Measurements from ENCODE around the gene SLX4IP.
"Not testable (repeated sequence)": the region's sequence is repeated elsewhere in the genome, so short reads cannot be mapped to it uniquely, and the experiment has no call there.

SLX4IP gene

GRCh38 chr20:10434832-10435812, at the start of gene SLX4IP:
SLX4IP (plus strand) TSS chr20:10435305; CDS start chr20:10458205, 22,900 bp downstream.
- DNase-seq = peak; percentile 96

DNA sequence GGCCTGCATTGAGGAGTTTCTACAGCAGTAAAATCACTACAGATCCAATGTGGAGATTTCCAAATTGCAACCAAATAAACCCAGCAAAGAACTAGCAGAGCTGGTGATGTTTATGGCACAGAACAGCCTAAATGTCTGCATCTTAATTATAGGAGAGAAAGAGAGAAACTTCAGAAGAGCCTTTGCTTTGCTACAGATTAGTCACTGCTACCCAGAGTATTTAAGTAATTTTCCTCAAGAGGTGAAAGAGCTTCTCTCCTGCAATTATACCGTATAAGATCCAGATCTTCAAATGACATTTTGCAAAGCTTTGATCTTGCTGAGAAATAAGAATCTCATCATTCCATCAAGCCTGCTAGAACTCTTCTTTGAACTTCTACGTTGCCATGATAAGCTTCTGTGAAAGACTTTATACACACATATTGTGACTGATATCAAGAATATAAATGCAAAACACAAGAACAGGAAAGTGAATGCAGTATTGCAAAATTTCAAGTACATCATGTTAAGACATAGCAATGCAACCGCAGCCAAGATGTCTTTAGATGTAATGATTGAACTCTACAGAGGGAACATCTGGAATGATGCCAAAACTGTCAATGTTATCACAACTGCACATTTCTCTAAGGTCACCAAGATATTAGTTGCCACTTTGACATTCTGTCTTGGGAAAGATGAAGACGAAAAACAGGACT, 49.1 kb upstream of the SLX4IP start:
- no peak for DNase-seq

DNA sequence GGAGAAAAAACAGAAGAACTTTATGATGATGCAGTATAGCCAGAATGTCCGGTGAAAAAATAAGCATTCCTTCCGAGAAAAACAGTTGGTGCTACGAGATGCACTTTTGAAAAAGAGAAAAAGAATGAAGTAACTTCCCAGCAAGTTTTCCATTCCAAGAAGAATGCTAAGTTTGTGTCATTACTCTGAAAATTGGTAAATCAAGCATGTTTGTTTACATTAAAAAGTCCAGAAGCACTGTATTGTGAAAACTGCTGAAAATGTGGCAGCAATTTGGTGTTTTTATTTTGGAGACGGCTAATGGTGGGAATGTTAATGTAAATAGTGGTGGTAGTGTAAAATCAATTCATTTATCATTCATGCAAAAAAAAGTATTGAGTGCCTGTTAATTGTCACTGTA, 47.4 kb upstream of the SLX4IP start:
- no peak for DNase-seq

DNA sequence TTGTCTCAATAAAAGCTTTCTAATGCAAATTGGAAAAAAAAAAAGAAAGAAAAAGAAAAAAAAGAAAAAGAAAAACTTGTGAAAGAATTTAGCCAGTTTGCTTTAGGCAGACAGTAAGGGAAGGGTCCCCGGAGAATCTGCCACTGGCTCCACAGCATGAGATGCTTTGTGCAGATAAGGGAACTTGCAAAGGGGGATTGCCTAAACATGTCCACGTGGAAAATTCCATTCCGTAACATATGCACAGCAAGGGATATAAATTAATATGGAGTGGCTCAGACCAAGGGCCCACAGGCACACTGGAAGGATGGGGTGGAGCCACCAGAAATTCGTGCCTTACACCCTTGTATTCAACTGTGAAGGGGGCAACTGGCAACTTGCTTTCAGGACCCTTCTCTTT, 46.5 kb upstream of the SLX4IP start:
- no peak for DNase-seq

DNA sequence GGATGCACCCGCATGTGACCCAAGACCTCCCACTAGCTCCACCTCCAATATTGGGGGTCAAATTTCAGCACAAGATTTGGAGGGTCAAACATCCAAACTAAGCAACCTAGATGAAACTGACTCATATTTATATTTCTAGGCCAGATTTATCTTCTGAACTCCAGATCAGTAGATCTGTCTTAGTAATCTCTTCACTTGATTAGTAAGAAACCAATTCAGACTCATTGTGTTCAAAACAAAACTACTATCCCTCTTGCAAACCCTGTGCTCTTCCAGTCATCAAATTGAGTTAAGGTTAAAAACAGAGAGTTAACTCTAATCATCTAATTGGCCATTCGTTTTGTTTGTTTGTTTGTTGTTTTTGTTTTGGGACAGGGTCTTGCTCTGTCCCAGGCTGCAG, 44.4 kb upstream of the SLX4IP start:
- no peak for DNase-seq

- not testable (repeated sequence) for DNase-seq
Observed at GRCh38 chr20:10394752-10395151, 40.4 kb upstream of the SLX4IP start.

DNA sequence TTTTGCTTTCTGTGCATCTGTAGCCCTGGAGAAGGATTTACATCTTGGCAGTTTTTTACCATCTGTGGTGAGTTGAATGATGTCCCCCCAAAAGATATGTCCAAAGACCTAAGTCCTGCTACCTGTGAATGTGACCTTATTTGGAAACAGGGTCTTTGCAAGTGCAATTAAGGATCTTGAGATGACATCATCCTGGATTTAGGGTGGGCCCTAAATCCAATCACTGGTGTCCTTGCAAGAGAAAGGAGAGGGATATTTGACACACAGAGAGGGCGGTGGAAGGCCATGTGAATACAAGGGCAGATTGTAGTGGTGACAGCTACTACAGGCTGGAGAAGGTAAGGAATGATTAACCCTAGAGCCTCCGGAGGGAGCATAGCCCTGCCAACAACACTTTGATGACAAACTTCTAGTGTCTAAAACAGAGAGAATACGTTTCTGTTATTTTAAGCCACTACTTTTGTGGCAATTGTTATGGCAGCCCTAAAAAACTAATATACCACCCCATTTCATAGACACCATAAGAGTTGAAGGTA, 36.2 kb upstream of the SLX4IP start:
- DNase-seq = no peak

DNA sequence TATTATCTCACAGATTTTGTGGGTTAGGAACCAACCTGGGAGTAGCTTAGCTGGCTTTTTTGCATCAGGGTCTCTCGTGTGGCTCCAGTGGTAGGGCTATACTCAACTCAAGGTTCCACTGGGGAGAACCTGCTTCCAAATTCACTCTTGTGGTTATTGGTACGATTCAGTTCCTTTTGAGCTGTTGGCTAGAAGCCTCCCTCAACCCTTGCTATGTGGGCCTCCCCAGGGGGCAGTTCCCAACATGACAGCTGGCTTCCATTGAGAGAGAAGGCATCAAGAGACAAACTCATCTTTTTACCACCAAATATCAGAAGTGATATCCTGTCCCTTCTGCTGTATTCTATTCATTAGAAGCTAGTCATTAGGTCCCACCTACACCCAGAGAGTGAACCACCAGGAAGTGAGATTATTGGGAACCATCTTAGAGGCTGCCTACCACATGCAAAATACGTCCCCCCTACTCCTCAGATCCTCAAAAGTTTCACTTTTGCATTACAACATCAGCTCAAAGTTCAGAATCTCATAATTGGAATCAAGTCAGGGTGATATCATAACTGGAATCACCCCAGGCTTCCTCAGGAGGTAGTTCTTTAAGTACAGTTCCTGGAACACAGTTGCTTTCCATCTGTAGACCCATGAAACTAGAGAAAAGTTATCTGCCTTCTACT, 32.0 kb upstream of the SLX4IP start:
- no peak for DNase-seq

DNA sequence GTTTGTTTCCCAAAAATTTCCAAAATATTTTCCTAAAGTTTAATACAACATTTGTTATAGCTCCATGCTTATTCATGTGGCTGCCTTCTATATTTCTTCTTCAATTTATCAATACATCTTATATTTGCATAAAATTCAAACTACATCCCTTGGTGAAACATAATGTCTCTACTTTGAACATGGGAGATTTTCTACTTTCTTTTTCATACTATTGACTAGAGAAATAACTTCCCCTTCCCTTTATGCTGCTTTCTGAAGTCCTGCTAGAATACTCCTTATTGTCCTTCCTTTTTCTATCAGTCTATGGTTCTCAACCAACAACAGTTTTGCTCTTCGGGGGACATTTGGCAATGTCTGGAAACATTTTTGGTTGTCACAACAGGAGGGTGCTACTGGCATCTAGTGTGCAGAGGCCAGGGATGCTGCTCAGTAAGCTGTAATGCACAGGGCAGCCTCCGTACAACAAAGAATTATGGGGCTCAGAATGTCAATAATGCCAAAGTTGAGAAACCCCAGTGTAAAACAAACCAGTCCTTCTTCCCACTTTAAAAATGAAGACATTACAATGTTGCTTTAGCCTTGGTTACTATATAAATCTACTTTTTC, 31.0 kb upstream of the SLX4IP start:
- no peak for DNase-seq

DNA sequence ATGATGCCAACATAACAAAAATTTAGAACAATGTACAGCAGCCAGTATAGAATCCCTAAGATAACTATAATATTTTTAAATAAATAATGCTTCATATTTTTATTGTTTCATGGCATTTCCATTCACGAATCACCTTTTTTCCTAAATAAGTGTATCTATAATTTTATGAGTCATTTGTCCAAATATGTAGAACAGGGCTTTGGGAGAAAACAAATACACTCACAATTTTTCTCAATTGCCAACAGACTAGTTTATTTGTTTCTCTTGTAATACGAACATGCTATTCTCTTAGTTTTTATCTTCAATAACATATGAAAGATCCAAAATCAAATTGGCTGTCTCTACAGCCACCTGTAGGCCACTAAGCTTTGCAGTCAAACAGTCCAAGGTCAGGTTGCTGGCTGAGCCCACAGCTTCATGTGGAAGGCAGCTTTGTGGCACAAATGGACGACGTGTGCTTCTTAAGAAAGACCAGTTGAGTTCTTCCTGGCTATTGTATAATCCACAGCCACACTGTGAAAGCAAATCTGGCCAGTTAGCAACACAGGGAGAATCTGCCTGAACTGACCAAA, 30.1 kb upstream of the SLX4IP start:
- DNase-seq = no peak

- DNase-seq = no peak
Observed at GRCh38 chr20:10408108-10408813, 26.8 kb upstream of the SLX4IP start.

DNA sequence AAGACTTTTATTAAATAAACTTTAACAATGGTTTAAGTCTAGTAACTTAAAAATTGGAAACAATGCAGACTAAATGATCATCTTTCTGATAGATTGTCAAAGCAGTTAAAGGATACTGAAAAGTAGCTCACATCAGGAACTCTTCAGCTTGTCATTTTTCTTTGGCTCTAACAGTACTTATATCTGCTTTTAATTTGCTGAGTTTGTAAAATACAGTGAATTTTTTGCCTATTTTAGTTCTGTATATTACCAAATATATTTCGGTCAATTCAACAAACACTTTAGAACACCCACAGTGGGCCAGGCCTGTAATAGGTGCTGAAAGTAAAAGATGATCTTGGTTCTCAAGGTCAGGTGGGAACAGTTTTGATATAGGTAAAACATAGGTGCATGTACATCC, 23.4 kb upstream of the SLX4IP start:
- DNase-seq = no peak

GRCh38 chr20:10412591-10413408, 22.3 kb upstream of the SLX4IP start:
- DNase-seq = no peak

DNA sequence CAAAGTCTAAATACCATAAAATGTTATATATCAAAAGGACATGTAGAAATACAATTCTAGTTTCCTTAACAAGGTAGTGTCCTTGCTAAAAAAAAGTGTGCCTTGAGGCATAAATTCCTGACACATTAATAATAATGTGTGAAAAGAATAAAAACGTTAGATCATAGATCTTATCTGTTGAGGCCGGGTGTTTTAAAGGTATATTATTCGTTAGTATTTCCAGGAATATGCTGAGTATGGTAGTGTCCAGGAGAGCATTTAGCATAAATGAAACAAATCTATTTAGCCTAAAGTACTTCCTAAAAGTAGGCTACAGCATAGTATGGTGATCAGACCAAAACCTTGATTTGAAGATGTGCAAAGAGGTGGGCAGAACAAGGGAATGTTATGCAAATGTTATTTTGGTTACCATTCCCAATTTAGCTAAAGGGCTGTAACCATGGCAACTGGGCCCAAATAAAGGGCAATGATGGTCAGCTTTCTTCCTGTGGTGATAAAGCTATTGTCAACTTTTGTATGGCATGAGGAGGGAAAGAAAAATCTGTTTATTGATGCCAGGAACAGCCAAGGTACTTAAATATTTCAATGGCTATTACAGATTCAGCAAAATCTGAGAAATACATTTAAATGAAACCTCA, 20.0 kb upstream of the SLX4IP start:
- DNase-seq = no peak

GRCh38 chr20:10417218-10417617, 17.9 kb upstream of the SLX4IP start:
- DNase-seq = not testable (repeated sequence)

DNA sequence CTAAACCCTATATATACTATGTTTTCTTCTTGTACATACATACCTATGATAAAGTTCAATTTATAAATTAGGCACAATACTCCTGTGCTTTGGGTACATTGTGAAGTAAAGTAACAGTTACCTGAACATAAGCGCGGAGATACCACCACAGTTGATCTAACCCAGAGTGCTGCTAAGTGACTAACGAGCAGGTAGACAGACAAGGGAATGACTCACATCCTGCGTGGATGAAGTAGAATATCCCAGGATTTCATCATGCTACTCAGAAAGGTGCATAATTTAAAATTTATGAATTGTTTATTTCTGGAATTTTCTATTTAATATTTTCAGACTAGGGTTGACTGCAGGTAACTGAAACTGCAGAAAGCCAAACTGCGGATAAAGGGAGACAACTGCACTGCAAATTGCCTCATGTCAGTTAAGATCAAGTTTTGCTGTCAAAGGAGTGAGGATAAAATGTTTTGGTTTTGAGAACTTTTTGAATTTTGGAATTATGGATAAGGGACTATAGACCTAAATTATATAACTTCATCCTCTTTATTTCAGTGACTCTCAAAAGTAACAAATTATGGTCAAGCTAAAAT, 15.5 kb upstream of the SLX4IP start:
- DNase-seq = no peak

- no peak for DNase-seq
Observed at GRCh38 chr20:10423735-10424134, 11.4 kb upstream of the SLX4IP start.

DNA sequence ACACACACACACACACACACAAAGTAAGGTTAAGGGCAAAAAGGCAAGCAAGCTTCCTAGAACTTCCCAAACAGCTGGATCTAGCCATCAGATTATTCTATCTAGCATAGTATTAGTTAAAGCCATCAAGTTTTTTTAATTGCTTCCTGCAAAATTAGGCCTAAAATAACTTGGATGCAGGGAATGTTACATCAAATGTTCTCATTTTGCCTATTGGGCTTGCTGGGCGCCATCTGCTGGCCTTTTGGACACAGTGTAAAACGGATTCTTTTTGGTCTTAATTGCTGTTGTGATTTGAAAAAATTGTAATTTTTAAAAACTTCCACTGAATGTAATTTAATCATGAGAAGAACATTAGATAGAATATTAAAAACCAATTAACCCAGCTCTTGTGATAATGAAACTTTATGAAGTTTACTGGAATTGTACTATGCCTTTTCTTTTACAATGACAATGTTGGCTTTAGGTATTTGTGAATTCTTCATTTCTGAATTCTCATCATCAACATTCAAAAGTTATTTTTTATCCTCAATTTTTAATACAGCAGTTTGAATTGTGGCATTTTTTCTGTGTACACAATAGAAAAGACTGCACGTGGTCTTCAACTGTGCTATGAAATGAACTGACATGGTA, 7.9 kb upstream of the SLX4IP start:
- no peak for DNase-seq

GRCh38 chr20:10428008-10428407, 7.1 kb upstream of the SLX4IP start:
- DNase-seq = no peak
